ENCODE data around the gene SRP19.

- TF ChIP-seq EZH2 (IDR thresholded peaks at IDR 0.05; ENCODE audit: low read length) (no peak), CTCF (optimal IDR thresholded peaks at IDR 0.05 in 1 of 3, IDR thresholded peaks at IDR 0.05 in 1 of 3, conservative IDR thresholded peaks at IDR 0.05 in 1 of 3; ENCODE audit: extremely low read depth in 1 of 3, insufficient read depth in 2 of 3, low read length in 3 of 3) (no peak)
These were observed 53.5 kb downstream of the SRP19 start for GRCh38 chr5:112914584-112914983.
